Ecto neural progenitor cell (in vitro differentiated cells): ENCODE results near the gene RASGRF1.
A peak's percentile ranks its signal among the peaks of the same experiment; 100 is the strongest.

Experiments used
- DNase-seq: peaks from one replicate; pipeline ENCODE4 v3.0.0-alpha.2; 2018; ENCODE audit warnings: low spot score

RASGRF1 gene

DNA sequence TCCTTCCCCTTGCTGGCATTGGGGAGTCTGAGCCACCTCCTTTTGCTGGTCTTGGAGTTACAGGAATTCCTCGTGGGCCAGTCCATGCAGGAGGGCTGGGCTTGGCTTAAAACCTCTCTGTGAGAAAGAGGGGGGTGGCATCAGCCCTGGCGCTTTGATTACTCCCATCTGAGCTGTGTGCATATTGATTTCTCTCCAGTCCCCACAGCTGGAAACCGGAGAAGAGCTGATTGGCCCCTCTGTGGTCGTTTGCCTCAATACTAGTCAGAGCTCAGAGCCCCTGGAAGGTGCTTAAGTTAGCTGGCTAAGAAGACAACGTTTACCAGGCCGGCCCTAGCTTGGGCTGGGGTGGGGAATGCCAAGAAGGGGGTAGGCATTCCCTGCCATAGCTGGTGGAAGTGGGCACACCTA is 4.0 kb upstream of the RASGRF1 start:
- DNase-seq, result peak; percentile 41

DNA sequence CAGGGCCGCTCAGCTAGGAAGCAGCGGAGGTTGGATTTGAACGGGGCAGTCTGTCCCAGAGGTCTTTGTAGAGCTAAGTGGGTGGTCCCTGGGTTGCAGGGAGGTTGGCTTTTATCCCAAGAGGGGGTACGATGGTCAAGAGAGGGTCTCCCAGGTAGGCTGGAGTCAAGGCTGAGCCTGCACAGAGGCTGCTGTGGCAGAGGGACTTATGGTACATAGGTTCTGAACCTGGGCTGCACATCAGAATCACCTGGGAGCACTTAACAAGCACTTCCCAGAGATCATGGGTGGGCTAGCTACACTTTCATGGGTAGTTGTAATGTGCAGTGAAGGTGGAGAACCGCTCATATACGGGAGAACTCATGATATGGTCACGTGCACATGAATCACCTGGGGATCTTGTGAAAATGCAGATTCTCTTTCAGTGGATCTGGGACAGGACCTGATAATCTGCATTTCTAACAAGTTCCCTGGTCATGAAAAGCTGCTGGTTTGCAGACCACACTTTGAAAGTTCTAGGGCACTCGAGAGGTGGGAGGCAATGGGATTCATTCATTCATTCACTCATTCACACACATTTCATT is 2.9 kb upstream of the RASGRF1 start:
- peak; percentile 22 for DNase-seq

DNA sequence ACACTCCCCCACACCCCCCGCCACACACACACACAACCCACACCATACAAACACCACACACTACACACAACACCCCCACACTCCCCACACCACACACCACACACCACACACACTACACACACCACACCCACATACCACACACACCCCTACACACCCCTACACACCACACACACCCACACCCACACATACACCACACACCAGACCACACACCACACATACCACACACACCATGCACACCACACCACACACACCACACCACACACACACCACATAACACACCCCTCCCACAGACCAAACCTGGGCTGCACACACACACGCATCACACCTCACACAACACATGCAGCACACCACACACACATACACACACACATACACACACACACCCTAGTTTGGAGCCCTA is 1.8 kb upstream of the RASGRF1 start:
- peak; percentile 34 for DNase-seq

DNA sequence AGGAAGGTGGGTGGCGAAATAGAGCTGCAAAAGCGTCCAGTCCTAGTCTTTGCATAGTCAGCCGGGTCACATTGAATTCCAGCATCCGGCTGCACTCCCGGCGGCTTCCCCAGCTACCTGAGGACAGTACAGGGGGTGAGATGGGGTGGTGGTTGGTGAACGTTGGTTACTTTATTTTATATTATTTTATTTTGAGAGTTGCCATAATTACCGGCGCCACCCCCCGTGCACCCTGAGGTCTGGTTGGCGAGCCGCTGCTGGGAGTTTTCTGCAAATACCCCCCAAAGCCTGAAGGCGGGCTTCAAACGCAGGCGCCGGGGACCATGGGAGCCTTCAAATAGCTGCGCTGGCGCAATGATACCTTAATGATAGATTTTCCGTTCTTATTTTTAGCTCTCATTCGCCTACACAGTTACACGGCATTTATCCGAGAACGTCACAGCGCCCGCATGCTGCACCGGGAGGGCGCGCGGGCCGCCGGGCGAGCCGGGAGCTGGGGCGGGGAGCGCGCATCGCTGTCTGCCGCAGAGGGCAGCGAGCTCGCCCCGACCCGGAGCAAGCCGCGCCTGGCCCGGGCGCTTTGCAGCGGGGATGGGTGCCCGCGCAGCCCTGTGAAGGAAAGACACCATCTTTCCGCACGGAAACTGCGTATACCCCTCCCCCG is 756 bp upstream of the RASGRF1 start:
- peak; percentile 55 for DNase-seq

GRCh38 chr15:79089890-79090486 is 592 bp downstream of the RASGRF1 start:
- peak; percentile 71 for DNase-seq

DNA sequence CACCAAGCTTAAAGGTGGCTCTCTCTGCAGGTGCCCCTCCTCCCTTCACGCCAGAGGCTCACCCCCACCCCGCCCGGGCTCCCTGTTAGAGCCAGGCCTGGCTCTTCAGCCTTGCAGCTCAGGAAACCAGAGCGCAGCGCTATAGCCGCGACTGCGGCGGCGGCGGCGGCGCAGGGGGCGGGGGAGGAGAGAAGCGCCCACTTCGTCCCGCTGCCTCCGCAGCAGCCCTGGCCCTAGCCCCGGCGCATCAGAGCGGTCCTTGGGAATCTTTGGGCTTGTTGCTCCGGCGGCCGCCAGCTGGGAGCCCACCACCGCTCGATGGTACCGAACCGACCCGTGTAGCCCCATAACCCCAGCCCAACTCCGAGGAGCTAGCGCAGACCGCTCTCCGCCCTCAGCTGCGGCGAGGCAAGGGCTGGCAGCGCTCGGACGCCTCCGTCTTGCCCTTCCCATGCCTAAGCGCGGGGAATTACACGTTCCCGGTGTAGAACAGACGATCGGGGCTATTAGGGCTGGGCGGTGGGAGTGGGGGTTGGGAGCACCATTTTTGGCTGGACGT is 1.2 kb downstream of the RASGRF1 start:
- DNase-seq, result peak; percentile 76

DNA sequence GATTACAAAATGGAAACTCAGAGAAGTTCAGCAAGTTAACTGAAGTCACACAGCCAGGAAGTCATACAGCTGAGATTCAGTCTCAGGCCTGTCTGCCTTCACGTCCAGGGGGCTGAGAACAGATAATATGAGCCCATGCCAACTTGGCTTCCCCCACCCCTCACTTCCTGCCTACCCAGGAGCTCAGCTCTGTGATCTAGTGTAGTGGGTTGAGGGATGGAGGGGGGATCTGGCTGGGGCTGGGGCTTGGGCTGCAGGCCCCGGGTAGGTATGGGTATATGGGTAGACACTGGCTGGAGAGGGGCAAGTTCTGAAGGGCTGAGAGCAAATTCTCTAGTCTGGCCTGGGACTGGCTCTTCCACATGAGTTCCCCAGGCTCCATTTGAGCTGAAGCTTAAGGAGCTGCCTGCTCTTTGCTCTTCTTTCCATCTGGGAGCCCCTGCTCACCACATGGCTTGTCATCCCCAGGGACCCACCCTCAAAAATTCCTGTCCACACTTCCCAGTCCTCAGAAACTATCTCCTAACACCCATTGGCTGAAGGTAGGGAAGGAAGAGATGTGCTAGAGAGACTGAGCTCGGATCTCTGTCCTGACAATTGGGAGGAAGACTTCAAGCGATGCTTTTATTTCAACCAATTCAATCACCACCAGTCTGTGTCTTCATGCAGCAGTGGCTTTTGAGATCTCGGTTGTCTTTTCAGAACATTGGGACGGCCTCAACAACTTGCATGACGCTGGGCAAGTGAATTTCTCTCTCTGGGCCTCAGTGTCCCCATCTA is 2.0 kb downstream of the RASGRF1 start:
- peak; percentile 33 for DNase-seq

DNA sequence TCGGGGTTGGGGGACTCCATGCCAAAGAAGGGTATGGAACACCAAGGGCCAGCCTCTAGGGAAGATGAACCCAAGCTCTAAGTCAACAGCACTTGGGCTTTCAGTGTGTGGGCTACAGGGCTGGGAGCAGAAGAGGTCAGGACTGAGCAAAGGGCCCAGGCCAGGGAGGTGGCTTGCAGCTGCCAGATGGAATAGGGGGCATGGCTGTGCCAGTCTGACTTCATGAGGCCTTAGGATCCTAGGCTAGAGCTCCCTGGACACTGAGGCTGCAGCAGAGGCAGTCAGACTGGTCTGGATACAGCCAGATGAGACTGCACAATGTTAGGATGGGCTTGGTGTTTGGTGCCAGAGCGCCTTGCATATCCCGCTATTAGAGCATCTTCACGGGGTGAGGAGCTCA is 3.8 kb downstream of the RASGRF1 start:
- DNase-seq, result peak; percentile 36

DNA sequence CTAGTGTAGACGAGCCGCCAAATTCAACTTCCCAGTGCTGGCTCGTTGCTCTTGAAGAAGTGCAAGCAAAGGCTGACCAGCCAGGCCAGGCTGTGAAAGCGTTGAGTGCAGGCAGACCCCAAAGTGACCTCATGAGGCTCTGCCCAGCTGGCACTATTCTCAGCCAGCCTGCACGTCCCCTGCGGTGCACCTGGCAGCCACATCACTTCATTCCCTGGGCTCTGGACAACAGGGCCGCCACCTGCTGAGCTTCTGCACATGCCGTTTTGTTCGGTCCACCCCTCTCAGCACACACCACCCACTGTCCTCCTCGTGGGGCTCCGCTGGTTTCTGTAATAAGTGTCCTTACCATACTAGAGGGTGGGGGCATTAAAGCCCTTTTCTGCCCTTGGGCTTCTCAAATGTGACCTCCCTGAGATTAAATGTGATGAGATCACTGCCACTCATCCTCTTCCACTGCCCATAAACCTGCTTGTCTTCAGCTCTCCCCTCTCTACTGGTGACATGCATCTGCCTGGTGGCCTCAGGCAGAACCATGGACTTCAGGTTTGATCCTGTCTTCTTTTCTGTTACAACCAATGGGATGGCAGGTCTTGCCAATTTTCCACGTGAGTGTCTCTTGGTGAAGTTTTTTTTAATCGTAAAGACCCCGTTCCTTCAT is 6.1 kb downstream of the RASGRF1 start:
- DNase-seq, result peak; percentile 29

DNA sequence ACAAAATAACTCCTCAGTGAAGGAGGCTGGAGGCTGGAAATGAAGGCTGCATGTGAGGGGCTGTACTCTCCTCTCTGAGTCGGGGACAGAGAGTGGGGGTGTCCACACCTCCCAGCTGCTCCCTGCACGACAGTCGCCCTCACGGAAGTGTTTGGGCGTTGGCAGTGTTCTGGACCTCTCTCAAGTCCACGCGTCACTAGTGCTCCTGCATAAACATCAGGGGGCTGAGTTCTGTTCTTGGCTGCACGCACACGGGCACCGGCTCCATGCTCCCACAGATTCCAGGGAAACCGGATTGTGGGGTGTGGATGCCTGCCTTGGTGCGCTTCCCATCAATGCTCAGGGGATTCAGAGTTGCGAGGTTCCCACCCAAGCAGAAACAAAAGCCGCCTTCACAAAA is 7.4 kb downstream of the RASGRF1 start:
- no peak for DNase-seq

DNA sequence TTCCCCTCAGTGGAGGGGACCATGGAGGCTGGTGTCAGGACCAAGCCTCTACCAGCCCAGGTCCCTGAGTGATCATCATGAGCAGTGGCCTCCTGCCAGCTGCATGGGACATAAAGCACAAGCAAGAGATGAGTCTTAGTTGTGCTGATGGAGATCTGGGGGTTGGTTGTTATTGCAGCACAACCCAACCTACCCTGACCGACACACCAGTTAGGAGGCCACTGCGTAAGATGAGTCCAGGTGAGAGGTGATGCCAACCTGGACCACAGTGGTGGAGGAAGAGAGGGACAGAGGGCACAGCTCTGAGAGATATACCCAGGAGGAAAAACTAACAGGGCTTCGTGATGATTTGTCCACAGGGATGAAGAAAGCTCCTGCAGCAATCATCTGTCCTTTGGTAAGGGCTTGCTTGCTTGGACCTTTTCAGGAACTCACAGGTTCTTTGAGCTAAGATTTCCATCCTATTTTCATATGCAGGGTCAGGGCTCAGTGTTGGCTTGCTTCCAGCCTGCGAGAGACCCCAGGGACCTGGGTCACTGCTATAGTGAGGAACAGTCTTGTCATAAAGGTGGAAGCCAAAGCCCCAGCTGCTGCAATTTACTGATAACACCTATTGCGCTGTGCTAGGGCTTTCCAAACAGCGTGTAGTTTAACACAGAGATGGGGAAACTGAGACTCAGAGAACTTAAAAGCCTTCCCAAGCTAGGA is 8.1 kb downstream of the RASGRF1 start:
- no peak for DNase-seq

- no peak for DNase-seq
These were observed 11.7 kb downstream of the RASGRF1 start for GRCh38 chr15:79078763-79079410.

DNA sequence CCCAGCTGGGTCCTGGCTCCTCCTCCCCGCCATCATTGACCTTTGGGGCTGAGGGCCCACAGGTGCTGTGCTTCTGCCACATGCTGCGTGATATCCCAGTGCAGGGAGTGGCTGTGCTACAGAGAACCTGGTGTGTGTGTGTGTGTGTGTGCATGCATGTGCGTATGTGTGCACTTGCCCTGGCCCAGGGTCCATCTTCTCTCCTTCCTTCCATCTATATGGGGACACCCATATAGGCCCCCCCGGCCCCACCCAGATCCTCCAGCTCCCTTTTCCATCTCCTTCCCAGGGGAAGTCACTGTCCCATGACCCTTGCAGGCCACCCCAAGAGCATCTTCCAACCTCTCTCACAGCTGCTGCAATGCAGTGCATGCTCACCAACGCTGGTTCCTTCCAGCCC is 12.6 kb downstream of the RASGRF1 start:
- no peak for DNase-seq

DNA sequence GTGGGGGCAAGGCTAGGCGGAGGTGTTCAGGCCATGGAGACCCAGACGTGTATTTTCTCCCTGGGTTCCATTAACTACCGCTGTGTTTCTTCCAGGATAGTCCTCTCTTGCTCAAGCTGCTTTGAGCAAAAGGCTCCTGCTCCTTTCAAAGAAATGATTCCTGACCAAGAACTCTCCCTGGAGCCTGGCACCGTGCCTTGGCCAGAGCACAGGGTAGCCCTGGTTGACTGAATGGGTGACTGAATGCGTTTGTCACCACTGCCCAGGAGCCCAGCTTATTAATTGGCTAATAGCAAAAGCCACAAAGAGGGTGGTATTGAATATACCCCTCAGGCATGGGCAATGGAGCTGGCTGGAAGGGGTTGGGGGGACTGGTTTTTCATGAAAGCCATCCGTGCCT is 13.9 kb downstream of the RASGRF1 start:
- no peak for DNase-seq

GRCh38 chr15:79075256-79075655 is 15.3 kb downstream of the RASGRF1 start:
- no peak for DNase-seq

- DNase-seq, result no peak
These were observed 17.2 kb downstream of the RASGRF1 start for GRCh38 chr15:79073336-79073735.

GRCh38 chr15:79071901-79072300 is 18.7 kb downstream of the RASGRF1 start:
- DNase-seq, result no peak

DNA sequence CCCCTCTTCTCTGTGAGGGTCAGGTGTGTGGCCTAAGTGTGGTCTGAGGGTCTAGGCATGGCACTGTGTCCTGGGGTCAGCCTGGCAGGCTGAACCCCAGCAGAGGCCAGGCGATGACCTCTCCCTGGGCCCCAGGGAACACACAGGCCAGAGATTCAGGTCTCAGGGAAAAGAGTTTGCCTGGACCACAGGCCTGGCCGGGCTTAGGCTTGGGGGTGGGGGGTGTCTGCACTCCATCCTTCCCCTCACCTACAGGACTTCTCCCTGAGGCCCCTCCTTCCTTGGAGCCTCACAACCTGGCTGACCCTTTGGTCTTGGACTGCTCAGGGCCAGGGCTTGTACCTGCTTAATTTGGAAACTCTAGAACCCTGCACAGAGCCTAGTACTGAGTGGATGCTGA is 21.8 kb downstream of the RASGRF1 start:
- DNase-seq, result no peak

- DNase-seq, result no peak
These were observed 22.6 kb downstream of the RASGRF1 start for GRCh38 chr15:79067969-79068368.

DNA sequence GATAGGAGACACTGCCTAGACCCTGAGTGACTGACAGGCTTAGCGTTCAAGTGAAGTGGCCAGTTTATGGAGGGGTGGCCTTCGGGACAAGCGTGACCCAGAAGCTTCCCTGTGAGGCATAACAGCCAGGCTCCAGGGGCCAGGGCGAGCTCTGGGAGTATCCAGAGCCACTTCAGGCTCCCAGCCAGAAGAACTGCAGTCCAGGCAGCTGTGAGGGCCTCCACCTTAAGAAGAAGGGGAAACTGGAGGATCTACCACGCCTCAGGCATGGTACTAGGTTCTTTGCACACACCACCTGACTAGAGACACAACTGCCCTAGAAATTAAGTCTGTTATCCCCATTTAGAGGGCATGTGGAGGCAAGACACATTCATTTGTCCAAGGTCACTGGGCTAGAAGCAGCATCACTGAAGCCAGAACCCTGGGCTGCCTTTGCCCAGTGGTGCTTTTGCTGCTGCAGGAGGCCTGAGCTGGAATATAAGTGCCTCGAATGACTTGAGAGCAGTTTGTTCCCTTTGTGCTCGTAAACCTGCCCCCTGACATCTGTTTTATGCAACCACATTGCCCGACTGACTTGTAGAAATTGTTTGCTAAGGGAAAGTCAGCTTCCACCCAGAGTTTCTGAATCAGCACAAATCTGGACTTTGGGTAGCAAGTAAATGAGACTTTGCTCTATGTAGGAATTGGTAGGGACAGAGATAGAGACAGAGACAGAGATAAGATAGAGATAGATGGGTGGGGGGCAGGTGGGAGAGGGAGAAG is 23.3 kb downstream of the RASGRF1 start:
- DNase-seq, result no peak
